DMS79 treated with DMSO at 0.1 percent for 48 hours (cell line): ENCODE measurements around the gene CLDN34.

ENCODE experiments used
- DNase-seq: peaks from one replicate; lab custom pipeline; 2025; lab: John Stamatoyannopoulos, UW

The CLDN34 gene

GRCh38 chrX:10016519-10017132 lies 49.5 kb downstream of the CLDN34 start:
- no peak for DNase-seq

GRCh38 chrX:10017872-10018271 lies 50.7 kb downstream of the CLDN34 start:
- DNase-seq = no peak
